NCI-H1436 (cell line): ENCODE data around the gene CFAP299.
A peak's percentile ranks its signal among the peaks of the same experiment; 100 is the strongest.

Experiments
- DNase-seq: peaks from one replicate; lab custom pipeline; 2025; lab: John Stamatoyannopoulos, UW

The CFAP299 gene

GRCh38 chr4:80515496-80515895 lies 180.0 kb downstream of the CFAP299 start:
- no peak for DNase-seq

- DNase-seq: no peak
Observed at GRCh38 chr4:80521438-80521837, 185.9 kb downstream of the CFAP299 start.

- DNase-seq: no peak
Observed at GRCh38 chr4:80526697-80527096, 191.2 kb downstream of the CFAP299 start.

GRCh38 chr4:80529026-80529425 lies 193.5 kb downstream of the CFAP299 start:
- DNase-seq: no peak

- DNase-seq: no peak
Observed at GRCh38 chr4:80532674-80533333, 197.3 kb downstream of the CFAP299 start.

GRCh38 chr4:80535551-80535950 lies 200.0 kb downstream of the CFAP299 start:
- no peak for DNase-seq

GRCh38 chr4:80538276-80538926 lies 202.9 kb downstream of the CFAP299 start:
- DNase-seq: no peak

- DNase-seq: no peak
Observed at GRCh38 chr4:80539190-80539589, 203.7 kb downstream of the CFAP299 start.

GRCh38 chr4:80540349-80540748 lies 204.8 kb downstream of the CFAP299 start:
- no peak for DNase-seq

- DNase-seq: no peak
Observed at GRCh38 chr4:80540785-80541469, 205.4 kb downstream of the CFAP299 start.

GRCh38 chr4:80542747-80543146 lies 207.2 kb downstream of the CFAP299 start:
- DNase-seq: no peak

GRCh38 chr4:80560337-80560736 lies 224.8 kb downstream of the CFAP299 start:
- DNase-seq: no peak

- no peak for DNase-seq
Observed at GRCh38 chr4:80566203-80566872, 230.8 kb downstream of the CFAP299 start.

- DNase-seq: no peak
Observed at GRCh38 chr4:80568891-80569290, 233.4 kb downstream of the CFAP299 start.

GRCh38 chr4:80576796-80577195 lies 241.3 kb downstream of the CFAP299 start:
- peak; percentile 14 for DNase-seq

GRCh38 chr4:80578001-80578400 lies 242.5 kb downstream of the CFAP299 start:
- DNase-seq: no peak

GRCh38 chr4:80585542-80585941 lies 250.0 kb downstream of the CFAP299 start:
- no peak for DNase-seq

GRCh38 chr4:80586716-80587115 lies 251.2 kb downstream of the CFAP299 start:
- no peak for DNase-seq

- no peak for DNase-seq
Observed at GRCh38 chr4:80587871-80588385, 252.4 kb downstream of the CFAP299 start.

GRCh38 chr4:80592950-80593349 lies 257.4 kb downstream of the CFAP299 start:
- DNase-seq: no peak

- no peak for DNase-seq
Observed at GRCh38 chr4:80594701-80595100, 259.2 kb downstream of the CFAP299 start.

- no peak for DNase-seq
Observed at GRCh38 chr4:80608281-80608980, 272.9 kb downstream of the CFAP299 start.
